ENCODE data around the gene LCTL.

DNA sequence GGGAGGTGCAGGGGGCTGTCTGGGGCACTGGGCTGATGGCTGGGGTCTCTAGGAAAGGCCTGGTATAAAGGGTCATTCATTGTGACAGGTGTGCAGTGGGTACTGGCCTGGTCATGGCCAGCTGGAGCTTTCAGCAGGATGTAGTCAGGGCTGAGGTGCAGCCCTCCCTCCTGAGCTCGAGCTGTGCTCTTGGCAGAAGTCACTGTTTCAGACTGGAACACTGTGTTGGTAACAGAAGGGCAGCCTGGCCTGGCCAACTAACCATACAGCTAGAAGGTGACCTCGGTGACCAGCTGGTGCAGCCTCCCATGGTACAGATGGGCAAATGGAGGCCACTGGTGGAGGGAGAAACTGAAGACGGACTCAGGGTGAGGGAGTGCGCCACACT lies 34.4 kb upstream of the LCTL start:
- TF ChIP-seq, protein P1, sequence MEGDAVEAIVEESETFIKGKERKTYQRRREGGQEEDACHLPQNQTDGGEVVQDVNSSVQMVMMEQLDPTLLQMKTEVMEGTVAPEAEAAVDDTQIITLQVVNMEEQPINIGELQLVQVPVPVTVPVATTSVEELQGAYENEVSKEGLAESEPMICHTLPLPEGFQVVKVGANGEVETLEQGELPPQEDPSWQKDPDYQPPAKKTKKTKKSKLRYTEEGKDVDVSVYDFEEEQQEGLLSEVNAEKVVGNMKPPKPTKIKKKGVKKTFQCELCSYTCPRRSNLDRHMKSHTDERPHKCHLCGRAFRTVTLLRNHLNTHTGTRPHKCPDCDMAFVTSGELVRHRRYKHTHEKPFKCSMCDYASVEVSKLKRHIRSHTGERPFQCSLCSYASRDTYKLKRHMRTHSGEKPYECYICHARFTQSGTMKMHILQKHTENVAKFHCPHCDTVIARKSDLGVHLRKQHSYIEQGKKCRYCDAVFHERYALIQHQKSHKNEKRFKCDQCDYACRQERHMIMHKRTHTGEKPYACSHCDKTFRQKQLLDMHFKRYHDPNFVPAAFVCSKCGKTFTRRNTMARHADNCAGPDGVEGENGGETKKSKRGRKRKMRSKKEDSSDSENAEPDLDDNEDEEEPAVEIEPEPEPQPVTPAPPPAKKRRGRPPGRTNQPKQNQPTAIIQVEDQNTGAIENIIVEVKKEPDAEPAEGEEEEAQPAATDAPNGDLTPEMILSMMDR (IDR thresholded peaks at IDR 0.05; ENCODE audit: poor library complexity) = no peak
- TF ChIP-seq EZH2 (IDR thresholded peaks at IDR 0.05; ENCODE audit: borderline replicate concordance) = no peak

All from hepatocyte (in vitro differentiated cells).